GM19099 (cell line): Measurements from ENCODE around the gene NOD2.

ENCODE experiments used
- POLR2A ChIP-seq: IDR thresholded peaks from 3 replicates; pipeline ENCODE4 v1.6.1; 2011; ENCODE audit warnings: low read depth; ENCODE audit not compliant: insufficient read length; ENCODE audit errors: extremely low read depth

Gene NOD2

DNA sequence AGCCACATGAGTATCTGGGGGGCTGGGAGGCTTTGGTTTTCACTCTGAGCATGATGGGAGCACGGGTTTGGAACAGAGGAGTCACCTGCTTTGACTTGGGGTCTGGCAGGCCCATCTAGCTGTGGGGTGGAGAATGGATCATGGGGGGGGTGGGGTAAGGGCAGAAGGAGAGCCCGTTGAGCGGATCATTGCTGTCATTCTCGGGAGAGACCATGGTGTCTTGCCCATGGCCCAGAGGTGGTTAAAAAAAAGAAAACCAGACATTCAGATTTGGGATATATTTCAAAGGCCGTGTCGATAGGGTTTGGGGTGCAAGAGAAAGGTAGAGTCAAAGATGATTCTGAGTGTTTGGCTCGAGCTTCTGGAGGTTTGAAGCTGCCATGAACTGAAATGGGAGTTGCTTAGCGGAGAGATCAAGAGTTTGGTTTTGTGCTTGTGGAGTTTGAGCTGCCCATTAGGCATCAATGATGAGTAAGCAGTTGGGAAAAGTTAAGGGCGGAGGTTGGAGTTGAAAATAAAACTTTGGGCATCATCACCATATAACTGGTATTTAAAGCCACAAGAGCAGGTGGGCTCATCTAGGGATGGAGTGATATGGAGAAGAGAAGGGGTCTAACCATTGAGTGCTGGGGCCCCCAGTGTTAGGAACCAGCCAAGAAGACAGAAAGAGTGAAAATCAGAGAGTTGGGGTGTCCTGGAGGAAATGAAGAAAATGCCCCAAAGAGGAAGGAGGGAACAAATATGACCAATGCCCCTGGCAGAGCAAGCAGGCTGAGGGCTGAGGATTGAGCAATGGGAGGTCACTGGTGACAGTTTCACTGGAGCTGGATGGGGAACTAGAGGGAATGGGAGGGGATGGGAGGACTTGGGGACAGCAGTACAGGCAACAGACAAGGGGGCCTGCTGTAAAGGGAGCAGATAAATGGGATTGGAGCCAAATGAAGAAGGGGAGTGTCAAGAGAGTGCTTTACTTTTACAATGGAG lies 1.9 kb downstream of the NOD2 start:
- no peak for TF ChIP-seq POLR2A

DNA sequence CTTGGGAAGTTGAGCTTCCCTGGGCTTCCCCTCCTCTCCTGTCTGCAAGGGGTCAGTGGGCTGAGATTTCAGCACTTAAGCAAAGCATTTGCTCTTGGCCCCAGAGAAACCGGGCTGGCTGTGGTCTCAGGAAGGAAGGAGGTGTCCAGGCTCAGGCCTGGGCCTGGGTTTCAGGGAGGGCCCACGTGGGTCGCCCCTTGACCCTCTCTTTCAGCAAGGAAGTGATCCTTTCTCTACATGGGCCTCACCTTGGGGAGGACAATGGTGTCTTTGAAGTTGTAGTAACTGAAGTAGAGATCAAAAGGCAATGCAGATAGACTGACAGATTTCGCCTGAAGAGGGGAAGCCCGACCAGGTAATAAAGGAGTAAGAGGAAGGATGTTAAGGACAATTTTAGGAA lies 2.7 kb downstream of the NOD2 start:
- TF ChIP-seq POLR2A, result no peak

- TF ChIP-seq POLR2A, result peak; percentile 66
Measured at GRCh38 chr16:50696575-50697420, 3.4 kb downstream of the NOD2 start.

DNA sequence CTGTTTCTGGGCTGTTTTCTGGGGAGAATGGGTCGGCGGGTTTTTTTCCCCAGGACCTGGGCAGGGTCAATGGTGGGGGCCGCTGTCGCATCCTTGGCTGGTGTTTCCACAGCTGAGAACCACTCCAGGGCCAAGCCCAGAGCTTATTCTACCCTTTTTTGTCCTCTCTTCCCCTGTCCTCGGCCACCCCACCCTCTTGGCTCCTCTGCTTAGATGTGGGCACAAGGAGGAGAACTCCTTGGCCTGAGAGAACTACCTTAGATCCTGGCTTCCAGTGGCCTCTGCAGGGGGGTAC lies 4.0 kb downstream of the NOD2 start:
- TF ChIP-seq POLR2A, result peak; percentile 13

GRCh38 chr16:50697881-50698767 lies 4.7 kb downstream of the NOD2 start:
- peak; percentile 18 for TF ChIP-seq POLR2A

- no peak for TF ChIP-seq POLR2A
Measured at GRCh38 chr16:50699326-50700159, 6.1 kb downstream of the NOD2 start.

DNA sequence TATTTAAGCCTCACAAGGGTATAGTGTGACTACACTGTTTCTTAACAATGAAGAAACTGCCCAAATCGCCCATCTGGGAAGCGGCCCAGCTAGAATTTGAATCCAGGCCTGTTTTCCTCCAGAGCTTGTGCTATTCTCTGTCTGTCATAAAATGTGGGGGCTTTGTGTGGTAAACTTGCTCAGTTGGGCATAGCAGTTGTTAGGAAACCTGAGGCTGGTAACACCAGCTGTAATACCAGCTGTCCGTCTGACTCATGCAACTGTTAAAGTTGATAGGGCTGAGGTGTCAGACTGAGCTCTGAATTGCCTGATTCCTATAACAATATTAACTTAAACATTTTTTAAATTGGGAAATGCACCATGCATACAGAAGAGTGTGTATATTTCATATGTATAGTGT lies 9.3 kb downstream of the NOD2 start:
- TF ChIP-seq POLR2A, result no peak

GRCh38 chr16:50704245-50704644 lies 10.8 kb downstream of the NOD2 start:
- no peak for TF ChIP-seq POLR2A

DNA sequence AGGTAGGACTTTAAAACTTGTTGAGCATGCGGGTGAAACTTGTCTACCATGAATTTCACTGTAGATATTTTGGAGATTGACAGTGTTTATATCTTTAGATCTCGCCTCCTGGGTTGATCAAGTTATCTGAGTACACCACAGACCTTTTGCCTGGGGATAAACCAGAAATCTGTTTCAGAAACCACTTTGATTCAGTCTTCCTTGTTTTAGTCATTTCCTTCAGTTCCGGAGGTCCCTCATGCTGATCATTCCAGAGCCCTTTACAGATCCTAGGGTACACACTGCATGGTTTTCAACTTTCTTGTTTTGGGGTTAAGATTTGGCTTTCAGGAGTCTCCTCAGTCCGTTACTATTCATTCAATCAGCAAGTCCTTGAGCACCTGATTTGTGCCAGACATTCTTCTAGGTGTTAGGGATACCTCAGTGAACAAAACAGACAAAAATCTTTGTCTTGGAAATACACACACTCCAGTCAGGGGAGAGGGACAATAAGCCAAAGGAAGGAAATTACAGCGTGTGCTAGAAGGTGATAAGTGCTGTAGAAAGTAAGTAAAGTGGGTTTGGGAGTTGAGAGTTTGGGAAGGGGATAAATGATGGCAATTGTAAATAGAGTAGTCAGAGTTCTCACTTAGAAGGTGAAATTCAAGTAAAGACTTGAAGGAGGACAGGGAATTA lies 12.2 kb downstream of the NOD2 start:
- no peak for TF ChIP-seq POLR2A

DNA sequence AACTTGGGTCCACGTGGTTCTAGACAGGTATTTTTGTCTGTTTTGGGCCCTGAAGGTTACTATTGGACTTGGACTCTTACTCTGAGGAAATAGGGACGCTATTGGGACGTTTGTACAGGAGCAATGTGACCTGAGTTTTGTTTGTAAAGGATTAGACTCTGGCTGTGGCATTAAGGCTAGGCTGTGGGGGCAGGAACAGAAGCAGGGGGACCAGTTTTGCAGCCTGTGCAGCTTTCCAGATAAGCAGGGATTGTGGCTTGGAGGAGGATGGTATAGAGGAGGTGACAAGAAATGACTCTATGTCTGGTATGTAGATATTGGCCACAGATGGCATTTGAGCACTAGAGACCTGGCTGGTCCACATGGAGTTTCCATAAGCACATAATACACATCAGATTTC lies 12.8 kb downstream of the NOD2 start:
- TF ChIP-seq POLR2A, result no peak

DNA sequence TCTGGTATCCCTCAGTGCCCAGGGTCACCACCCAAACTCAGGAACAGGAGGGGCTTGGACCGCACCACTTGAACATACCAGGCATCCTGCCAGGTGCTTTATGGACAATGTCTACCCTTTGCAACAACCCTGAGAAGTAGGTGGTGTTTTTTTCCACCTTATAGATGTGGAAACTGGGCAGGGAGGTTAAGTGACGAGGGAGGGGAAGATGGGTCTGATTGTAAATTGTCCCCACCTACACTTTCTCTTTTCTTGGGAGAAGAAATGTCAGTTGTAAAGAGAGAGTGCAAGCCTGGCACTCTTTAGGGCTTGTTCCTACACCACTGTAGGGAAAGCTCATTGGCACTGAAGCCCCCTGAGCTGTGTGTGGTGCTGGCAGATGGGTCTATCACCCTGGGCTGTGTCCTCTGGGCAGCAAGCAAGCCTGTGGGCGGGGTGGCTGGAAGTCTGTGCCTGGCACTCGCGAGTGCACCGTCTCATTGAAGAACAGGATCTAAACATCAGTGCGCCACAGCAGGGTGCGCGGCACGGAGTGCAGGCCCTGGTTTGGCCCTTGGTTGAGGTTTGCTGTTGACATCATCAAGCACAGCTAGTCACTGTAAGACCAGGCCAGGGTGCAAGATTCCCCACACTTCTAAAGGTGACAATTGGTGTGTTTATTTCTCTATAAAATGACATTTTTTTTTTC lies 15.1 kb downstream of the NOD2 start:
- no peak for TF ChIP-seq POLR2A

DNA sequence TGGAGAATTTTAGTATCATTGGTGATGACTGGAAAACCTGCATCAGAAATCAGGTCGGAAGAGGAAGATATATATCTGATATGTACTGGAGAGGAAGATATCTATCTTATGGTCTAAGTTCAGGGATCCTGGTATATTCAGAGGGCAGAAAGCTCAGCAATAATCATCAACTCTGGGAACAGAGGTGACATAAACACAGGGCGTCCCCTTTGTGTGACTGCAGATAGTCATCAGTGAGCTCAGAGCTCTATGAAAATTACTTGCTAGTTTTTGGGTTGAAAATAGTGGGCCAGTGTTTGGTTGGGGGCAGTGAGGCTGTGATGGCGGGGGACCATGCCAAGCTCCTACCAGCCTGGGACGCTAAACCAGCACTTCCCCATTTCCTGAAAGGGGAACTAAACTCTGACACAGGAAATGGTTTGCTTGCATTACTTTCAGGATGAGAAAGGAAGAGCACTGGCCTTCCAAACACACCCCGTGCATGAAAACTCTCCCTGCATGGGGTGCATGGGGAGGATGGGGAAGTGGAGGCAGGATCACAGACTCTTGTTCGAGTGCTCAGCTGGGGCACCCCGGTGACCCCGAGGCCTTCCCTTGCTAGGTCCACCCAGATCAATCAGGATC lies 15.8 kb downstream of the NOD2 start:
- TF ChIP-seq POLR2A, result no peak

DNA sequence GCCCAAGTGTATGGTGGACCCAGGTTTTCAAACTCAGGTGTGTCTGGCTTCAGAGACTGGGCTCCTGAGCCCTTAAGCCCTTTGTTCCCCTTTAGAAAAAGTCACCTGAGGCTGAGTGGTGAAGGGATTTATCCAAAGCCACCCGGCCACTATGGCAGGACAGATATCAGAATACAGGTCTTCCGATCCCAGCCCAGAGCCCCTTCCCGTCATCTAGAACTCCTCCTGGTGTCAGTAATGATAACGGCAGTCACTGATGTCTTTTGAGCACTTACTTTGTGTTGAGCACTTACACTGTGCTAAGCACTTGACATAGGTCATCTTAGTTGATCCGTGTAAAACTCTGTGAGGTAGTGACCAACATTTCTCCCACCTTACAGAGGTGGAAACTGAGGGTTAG lies 16.6 kb downstream of the NOD2 start:
- TF ChIP-seq POLR2A, result no peak
